Ishikawa (cell line): ENCODE data around the gene C16orf92.

Experiments
- CEBPB ChIP-seq: IDR thresholded peaks from 2 replicates; pipeline ENCODE4 v1.6.1; 2012
- CREB1 ChIP-seq: IDR thresholded peaks from 2 replicates; pipeline ENCODE4 v1.6.1; 2012; ENCODE audit warnings: low read depth
- EGR1 ChIP-seq: IDR thresholded peaks from 2 replicates; pipeline ENCODE4 v1.6.1; 2012
- EP300 ChIP-seq: IDR thresholded peaks from 2 replicates; pipeline ENCODE4 v1.6.1; 2012; ENCODE audit warnings: borderline replicate concordance
- FOXM1 ChIP-seq: IDR thresholded peaks from 2 replicates; pipeline ENCODE4 v1.6.1; 2012; ENCODE audit warnings: low read depth, borderline replicate concordance
- NFIC ChIP-seq: IDR thresholded peaks from 2 replicates; pipeline ENCODE4 v1.6.1; 2012
- RAD21 ChIP-seq: IDR thresholded peaks from 2 replicates; pipeline ENCODE4 v1.6.1; 2012; ENCODE audit warnings: low read depth
- TAF1 ChIP-seq: IDR thresholded peaks from 2 replicates; pipeline ENCODE4 v1.6.1; 2012; ENCODE audit warnings: low read depth, mild to moderate bottlenecking
- TCF12 ChIP-seq: IDR thresholded peaks from 2 replicates; pipeline ENCODE4 v1.6.1; 2012; ENCODE audit warnings: low read depth
- TEAD4 ChIP-seq: IDR thresholded peaks from 2 replicates; pipeline ENCODE4 v1.6.1; 2012
- YY1 ChIP-seq: IDR thresholded peaks from 2 replicates; pipeline ENCODE4 v1.6.1; 2012; ENCODE audit warnings: low read depth
- ZBTB7A ChIP-seq: IDR thresholded peaks from 2 replicates; pipeline ENCODE4 v1.6.1; 2012; ENCODE audit warnings: low read depth
- TF ChIP-seq, protein P1 (sequence below): IDR thresholded peaks from 2 replicates; pipeline ENCODE4 v1.6.1; 2012
- TF ChIP-seq, protein P2 (sequence below): IDR thresholded peaks from 2 replicates; pipeline ENCODE4 v1.6.1; 2012; ENCODE audit warnings: low read depth, mild to moderate bottlenecking
- TF ChIP-seq, protein P3 (sequence below): IDR thresholded peaks from 2 replicates; pipeline ENCODE4 v1.6.1; 2012

The C16orf92 gene

DNA sequence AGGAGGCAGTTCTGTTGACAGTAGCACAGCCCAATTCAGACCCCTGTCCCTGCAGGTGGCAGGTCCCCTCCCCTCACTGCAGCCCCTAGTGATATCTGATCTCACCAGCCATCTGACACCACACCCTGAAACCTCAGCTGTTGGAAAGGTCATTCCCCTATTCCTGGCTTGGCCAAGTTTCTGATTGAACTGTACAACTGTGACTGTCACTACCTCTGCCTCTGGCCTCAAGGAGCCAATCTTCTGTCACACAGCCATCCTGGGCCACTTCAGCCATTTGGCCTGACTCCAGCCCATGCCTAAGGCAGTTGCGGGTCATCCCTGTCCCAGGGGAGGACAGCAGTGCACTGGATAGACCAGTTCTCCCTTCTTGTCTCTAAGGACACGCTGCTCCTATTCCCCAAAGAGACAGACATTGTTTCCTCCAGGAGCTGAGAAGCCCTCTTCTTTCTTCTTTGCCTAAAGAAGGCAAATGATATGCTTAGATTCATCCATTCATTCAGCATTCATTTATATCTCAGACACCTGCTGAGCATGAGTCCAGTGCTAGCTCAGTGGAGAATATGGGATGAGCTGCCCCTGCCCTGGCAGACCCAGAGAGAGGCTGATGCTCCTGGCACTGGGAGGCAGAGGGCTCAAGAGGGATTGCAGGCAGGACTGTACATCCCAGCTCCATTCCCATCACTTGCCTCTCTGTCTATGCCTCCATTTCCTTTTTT lies 38.0 kb downstream of the C16orf92 start:
- TF ChIP-seq ZBTB7A (no peak), EGR1 (no peak), TEAD4 (no peak), CEBPB (no peak), EP300 (no peak), TAF1 (no peak)
- TF ChIP-seq, protein P1, sequence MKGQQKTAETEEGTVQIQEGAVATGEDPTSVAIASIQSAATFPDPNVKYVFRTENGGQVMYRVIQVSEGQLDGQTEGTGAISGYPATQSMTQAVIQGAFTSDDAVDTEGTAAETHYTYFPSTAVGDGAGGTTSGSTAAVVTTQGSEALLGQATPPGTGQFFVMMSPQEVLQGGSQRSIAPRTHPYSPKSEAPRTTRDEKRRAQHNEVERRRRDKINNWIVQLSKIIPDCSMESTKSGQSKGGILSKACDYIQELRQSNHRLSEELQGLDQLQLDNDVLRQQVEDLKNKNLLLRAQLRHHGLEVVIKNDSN: no peak

DNA sequence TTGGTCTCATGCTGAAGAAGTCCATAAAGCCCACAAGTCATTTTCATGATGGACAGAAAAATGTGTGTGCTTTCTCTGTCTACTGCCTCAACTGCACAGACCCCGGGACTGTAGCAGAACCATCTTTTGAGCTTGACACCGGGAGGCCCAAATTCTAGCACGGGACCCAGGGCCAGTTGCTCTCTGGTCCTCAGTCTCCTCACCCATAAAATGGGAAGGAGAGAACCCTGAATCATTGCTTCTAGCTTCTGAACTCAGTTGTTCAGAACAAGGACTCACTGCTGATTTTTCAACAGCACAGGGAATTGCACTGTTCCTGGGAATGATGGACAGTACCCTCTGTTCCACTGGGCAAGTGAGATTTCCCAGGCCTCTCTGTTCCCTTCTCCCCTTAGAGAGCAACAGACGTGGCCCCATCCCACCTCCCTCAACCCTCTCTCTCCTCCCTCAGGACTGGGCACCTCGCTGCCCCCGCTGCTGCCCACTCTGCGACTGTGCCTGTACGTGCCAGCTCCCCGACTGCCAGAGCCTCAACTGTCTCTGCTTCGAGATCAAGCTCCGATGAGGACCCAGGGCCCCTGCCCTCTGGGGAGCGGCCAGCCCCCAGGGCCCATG lies 40.4 kb downstream of the C16orf92 start:
- TF ChIP-seq RAD21: no peak
- no peak for TF ChIP-seq EGR1
- TF ChIP-seq, protein P2, sequence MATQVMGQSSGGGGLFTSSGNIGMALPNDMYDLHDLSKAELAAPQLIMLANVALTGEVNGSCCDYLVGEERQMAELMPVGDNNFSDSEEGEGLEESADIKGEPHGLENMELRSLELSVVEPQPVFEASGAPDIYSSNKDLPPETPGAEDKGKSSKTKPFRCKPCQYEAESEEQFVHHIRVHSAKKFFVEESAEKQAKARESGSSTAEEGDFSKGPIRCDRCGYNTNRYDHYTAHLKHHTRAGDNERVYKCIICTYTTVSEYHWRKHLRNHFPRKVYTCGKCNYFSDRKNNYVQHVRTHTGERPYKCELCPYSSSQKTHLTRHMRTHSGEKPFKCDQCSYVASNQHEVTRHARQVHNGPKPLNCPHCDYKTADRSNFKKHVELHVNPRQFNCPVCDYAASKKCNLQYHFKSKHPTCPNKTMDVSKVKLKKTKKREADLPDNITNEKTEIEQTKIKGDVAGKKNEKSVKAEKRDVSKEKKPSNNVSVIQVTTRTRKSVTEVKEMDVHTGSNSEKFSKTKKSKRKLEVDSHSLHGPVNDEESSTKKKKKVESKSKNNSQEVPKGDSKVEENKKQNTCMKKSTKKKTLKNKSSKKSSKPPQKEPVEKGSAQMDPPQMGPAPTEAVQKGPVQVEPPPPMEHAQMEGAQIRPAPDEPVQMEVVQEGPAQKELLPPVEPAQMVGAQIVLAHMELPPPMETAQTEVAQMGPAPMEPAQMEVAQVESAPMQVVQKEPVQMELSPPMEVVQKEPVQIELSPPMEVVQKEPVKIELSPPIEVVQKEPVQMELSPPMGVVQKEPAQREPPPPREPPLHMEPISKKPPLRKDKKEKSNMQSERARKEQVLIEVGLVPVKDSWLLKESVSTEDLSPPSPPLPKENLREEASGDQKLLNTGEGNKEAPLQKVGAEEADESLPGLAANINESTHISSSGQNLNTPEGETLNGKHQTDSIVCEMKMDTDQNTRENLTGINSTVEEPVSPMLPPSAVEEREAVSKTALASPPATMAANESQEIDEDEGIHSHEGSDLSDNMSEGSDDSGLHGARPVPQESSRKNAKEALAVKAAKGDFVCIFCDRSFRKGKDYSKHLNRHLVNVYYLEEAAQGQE: no peak
- no peak for TF ChIP-seq YY1
- TF ChIP-seq TCF12: no peak
- TF ChIP-seq EP300: no peak
- no peak for TF ChIP-seq NFIC
- TF ChIP-seq TEAD4: no peak
- TF ChIP-seq CREB1: no peak
- TF ChIP-seq, protein P1: no peak
- no peak for TF ChIP-seq CEBPB
- no peak for TF ChIP-seq TAF1
- TF ChIP-seq ZBTB7A: no peak
- TF ChIP-seq, protein P3, sequence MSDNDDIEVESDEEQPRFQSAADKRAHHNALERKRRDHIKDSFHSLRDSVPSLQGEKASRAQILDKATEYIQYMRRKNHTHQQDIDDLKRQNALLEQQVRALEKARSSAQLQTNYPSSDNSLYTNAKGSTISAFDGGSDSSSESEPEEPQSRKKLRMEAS: no peak
- TF ChIP-seq FOXM1: no peak

DNA sequence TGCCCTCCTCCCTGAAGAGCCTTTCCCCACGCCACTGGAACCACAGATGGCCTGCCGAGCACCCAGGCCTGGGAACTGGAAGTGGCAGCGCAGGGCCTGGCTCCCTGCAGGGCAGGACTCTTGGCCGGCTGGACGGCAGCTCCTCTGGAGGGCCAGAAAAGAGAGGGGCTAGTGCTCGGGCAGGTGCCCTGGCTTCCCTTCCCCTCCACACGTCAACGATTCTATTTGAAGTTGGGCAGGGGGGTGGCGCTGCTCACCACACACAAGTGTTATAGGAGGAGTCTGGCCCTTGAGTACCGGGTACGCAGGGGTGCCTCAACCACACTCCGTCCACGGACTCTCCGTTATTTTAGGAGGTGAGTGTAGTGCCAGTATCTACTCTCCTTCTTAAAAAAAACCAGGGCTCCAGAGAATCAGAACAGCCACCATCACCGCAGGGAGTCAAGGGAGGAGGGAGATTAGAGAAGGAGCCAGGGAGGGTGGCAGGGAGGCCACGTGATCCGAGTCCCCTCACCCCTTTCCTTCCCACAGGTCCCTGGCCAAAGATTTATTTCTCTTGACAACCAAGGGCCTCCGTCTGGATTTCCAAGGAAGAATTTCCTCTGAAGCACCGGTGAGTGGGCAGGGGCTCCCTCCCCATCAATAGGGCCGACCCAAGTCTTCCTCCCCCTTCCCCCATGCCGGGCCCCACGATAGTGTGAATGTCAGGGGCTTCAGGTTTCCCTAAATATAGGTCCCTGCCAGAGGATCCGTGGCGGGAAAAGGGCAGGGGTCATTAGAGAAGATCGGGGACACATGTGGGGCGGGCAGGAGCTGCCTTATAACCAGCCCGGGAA lies 41.1 kb downstream of the C16orf92 start:
- TF ChIP-seq CEBPB: no peak
- TF ChIP-seq TAF1: no peak
- TF ChIP-seq, protein P1: peak; percentile 92
- TF ChIP-seq RAD21: peak; percentile 20
- TF ChIP-seq, protein P3: peak; percentile 16; the same call in 1 of the 2 replicates
- TF ChIP-seq TCF12: 0 out of 2 replicates have a peak, but pooled peaks have one; percentile 27

DNA sequence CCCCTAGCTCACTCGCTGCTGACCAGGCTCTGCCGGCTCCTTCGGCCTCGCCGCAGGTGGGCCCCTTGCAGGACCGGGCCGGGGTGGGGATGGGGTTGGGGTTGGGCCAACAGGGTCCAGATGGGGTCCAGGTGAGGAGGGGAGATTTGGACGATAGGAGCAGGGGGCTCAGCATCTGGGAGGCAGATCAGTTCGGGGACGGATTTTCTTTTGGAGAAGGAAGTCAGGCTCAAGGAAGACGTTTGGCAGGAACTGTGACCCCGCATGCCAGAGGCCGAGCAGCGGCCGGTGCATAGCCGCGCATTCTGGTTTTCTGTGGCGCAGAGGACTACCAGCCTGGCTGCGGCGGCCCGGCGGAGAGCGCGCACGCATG lies 41.7 kb downstream of the C16orf92 start:
- TF ChIP-seq NFIC (no peak), TAF1 (0 out of 2 replicates have a peak, but pooled peaks have one; percentile 51)

DNA sequence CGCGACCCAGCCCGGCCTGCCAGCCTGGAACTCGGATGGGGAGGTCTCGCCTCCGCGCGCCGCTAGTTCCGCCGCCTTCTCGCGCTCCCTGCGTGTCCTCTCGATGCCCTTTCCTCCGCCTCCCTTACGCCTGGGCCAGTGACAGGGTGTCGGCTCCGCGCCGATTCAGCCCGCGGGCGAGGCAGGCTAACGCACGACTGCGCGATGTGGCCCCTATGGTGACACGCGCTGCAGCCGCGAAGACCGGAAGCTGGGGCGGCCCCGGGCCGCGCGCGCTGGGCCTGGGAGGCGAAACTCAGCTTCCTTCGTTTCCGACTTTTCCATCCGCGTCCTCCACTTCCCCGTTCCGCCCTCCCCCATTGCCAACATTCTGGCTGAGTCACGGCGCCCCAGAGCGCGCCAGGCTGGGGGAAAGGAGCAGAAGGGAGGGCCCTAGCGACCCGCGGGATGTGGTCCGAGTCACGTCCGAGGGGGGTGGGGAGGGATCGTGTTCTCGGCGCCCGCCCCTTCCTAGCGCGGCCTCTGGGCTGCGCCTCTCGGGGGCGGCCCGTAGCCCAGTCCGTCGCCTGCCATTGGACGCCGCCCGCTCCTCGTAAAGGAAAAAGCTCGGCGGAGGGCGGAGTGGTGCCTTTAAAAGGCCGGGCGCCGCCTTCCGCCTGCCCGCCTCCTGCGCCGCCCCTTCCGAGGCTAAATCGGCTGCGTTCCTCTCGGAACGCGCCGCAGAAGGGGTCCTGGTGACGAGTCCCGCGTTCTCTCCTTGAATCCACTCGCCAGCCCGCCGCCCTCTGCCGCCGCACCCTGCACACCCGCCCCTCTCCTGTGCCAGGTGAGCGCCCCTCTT lies 42.3 kb downstream of the C16orf92 start, which contains the start of gene ALDOA:
ALDOA (plus strand) TSS at position 659 of the 841 bp plus-strand sequence. CDS start 1,138 bp downstream, outside the sequence.
- TF ChIP-seq, protein P1: peak; percentile 35; the same call in 1 of the 2 replicates
- TF ChIP-seq CREB1 (peak; percentile 39; the same call in 1 of the 2 replicates), ZBTB7A (no peak; the same call in 1 of the 2 replicates), YY1 (peak; percentile 10; the same call in 1 of the 2 replicates), TCF12 (peak; percentile 91), EP300 (peak; percentile 69; the same call in 1 of the 2 replicates), TEAD4 (peak; percentile 65), EGR1 (peak; percentile 6; the same call in 1 of the 2 replicates), TAF1 (peak; percentile 78), NFIC (peak; percentile 49; the same call in 1 of the 2 replicates), FOXM1 (no peak)
- TF ChIP-seq, protein P2: no peak
- TF ChIP-seq, protein P3: peak; percentile 95
